ENCODE results near the gene GNAO1.

The GNAO1 gene

GRCh38 chr16:56336711-56337110 lies 145.4 kb downstream of the GNAO1 start:
- no peak for DNase-seq (ENCODE audit: low spot score)

- no peak for DNase-seq (ENCODE audit: low spot score)
Observed at GRCh38 chr16:56337131-56337857, 146.0 kb downstream of the GNAO1 start.

DNA sequence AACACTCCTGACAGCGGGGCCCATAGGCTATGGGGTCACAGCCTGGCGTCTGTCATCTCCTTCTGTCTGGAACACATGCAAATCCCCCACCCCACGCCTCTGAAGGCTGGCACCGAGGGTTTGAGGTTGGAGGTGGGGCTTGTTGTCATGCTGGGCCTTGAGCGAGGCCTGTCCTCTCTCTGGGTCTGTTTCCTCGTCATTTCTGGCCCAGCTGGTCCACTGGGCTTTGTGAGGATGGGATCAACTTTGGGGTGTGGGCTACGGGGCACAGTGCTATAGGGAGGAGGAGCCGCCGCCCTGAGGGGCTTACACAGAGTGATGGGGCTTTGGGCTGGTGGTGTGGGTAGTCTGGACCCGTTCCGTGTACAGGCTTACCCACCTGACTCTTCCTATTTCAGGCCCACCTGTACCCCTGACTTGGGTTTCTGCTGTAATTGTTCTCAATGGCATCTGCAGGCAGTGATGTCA lies 146.6 kb downstream of the GNAO1 start:
- no peak for DNase-seq (ENCODE audit: low spot score)

- no peak for DNase-seq (ENCODE audit: low spot score)
Observed at GRCh38 chr16:56338566-56339318, 147.5 kb downstream of the GNAO1 start.

DNA sequence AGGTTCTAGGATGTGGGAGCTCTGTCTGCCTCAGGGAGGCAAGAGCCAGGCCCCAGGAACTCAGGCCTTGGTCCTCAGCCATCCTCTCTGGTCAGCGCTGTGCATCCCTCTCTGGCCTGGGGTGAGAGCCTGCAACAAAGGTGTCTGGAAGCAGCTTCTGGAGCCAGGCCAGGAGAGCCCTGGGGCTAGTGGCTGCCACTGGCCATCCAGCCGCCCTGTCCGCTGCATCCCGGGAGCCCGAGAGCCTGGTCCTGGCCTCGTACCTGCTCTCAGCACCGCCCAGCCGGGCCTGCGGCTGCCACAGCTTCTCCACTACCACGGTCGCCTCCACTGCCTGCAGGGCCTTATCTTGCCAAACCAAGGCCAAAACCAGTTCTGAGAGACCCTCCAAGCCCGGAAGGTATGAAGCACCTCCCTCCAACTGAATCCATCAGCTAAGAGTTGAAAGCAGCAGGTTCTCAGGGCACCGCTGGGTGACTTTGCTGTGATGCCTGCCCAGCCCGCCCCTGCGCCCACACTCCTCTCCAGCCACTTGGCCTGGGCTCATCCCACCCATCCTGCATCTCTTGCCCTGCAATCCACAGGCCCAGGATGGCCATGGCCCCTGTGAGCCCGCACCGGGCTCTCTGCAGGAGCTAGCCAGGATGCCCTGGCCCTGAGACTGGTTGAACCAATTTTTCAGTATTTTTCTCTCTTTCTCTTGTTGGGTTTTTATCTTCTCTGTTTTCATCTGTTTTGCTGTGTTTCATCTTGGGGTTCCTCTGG lies 148.3 kb downstream of the GNAO1 start:
- DNase-seq (ENCODE audit: low spot score) = no peak

- no peak for DNase-seq (ENCODE audit: low spot score)
Observed at GRCh38 chr16:56340416-56340815, 149.1 kb downstream of the GNAO1 start.

DNA sequence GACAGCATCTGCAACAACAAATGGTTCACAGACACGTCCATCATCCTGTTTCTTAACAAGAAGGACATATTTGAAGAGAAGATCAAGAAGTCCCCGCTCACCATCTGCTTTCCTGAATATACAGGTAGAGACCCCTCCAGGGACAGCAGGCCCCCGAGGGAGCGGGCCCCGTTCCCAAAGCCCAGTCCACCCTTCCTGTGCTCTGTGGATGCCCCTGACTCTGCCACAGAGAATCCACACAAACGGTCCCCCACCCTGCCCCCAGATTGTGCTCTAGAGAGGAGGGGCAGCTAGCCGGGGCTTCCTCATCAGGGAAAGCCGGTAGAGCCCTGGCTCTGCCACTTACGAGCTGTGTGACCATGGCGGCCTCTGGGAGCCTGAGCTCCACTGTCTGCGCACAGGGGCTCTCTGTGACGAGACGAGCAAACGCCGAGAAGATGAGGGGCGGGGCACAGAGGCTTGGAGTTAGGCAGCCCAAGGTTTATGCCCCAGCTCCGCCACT lies 149.6 kb downstream of the GNAO1 start:
- no peak for DNase-seq (ENCODE audit: low spot score)

- no peak for DNase-seq (ENCODE audit: low spot score)
Observed at GRCh38 chr16:56341656-56342399, 150.5 kb downstream of the GNAO1 start.

- DNase-seq (ENCODE audit: low spot score) = no peak
Observed at GRCh38 chr16:56343661-56344517, 152.6 kb downstream of the GNAO1 start.

GRCh38 chr16:56344518-56345405 lies 153.5 kb downstream of the GNAO1 start:
- no peak for DNase-seq (ENCODE audit: low spot score)

DNA sequence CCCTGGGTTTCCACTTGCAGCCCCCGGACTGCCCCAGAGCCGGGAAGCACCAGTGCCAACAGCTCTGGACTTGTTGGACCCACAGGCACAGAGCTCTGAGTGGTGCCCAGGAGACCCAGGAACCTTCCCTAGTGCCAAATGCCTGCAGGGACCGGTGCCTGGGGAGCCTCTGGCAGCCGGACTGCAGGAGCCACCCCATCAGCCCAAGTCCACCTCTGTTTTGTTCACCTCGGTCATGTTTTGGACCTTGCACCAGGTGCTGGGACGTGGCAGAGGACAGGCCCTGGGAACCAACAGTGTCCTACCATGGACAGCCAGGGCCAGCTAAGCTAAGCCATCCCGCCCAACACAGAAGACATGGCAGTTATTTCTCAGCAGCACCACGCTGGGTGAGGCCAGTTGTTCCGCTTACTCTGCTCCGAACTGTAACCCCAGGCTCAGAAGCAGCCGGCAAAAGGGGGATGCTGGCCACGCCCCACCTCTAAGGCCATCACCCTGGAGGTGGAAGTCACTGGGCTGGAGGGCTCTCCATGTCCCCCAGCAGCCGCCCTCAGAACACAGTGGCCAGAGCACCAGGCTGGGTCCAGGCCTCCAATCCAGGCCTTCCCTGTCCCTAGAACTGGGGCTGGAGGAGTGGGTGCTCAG lies 154.2 kb downstream of the GNAO1 start:
- DNase-seq (ENCODE audit: low spot score) = no peak

DNA sequence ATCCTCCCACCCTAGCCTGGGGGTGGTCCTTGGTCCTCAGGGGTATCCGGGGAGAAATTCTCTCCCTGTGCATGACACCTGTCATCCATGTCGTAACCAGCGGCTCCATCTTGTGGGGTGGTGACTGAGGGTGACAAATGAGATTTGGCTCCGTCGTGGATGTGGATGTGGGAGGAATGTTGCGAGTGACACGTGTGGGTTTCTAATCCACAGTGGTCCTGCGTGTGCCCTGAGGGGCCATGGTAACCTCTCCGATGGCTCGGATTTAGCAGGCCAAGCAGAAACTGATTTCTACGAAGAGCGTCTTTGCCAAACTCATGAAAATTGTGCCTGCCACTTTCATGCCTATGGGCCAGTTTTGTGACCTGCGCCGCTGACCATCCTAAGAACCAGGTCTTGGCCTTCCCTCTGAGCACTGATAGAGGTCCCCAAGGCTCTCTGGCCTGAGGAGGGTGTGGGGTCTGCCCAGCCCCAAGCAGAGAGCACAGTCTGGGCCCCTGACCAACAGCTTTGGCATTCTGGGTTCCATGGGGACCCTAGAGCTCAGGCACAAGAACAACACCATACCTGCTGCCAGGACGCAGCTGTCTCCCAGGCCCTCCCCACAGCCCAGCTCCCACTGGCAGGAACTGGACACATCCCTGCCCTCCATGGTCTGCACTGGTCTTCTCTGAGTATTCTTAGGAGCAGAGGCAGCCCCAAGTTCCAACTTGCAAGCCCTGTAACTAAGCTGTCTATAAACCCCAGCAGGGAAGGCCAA lies 155.0 kb downstream of the GNAO1 start:
- DNase-seq (ENCODE audit: low spot score) = no peak

DNA sequence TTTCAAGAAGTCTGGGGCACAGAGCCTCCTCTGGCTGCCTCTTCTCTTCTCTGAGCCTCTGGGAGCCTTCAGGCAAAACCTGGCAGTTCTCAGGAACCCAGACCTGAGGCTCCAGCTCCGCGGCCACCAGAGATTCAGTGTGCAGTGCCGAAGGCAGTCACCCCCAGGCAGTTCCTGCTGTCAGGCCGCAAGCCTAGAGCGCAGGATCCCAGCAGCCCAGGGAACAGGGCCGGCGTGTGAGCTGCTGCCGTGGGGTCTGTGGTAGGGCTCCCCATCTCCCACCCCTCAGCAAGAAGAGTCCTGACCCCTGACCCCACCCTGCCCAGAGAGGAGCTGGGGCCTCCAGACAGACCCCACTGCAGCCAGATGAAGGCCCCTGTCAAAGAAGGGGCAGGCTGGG lies 155.9 kb downstream of the GNAO1 start:
- no peak for DNase-seq (ENCODE audit: low spot score)

GRCh38 chr16:56347670-56348069 lies 156.4 kb downstream of the GNAO1 start:
- DNase-seq (ENCODE audit: low spot score) = no peak

DNA sequence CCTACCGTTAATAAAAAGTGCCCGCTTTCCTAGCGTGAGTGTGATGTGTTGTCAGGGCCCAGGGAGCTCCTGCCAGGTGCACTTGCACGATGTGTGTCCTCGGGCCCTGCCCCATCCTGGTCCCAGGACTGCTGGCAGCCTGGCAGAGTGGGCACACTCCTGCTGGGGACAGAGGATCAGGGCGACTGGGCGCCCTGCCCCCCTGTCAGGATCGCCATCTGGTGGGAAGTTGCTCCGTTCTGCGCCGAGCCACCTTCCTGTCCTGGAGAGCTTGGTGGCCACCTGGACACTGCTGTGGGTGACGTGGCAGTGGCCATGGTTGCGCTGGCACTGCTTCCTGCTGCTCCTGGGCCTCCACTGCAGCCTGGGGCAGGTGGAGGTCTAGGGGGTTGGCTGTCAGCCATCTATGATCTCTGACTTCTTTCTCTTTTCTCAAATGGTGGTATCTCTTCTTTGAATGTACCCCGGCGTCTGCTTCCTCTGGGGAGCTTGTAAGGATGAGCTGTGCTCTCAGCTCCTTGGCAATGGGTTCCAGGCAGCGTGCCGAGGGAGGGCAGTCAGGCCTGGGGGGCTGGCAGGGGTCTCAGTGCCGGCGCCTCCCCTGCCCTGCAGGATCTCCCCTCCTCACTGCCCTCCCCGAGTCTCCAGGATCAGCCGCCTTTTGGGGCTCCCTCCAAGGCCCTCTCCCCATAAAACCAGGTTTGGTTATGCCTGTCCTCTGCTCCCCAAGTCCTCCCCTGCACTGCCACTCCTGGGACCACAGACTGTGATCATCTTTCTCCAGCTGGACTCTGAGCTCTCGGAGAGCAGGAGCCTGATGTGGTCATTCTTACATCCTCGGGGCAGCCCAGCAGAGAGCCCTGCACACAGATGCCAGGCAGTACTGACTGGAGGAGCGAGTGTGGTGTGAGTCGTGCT lies 157.1 kb downstream of the GNAO1 start:
- no peak for DNase-seq (ENCODE audit: low spot score)

GRCh38 chr16:56349086-56349415 lies 157.8 kb downstream of the GNAO1 start:
- DNase-seq (ENCODE audit: low spot score) = no peak

- DNase-seq (ENCODE audit: low spot score) = no peak
Observed at GRCh38 chr16:56349711-56350161, 158.4 kb downstream of the GNAO1 start.

All from NAMALWA (cell line).